GOT3 (cell line): ENCODE data around the gene ADGRF1.
"Not testable (repeated sequence)": the region's sequence is repeated elsewhere in the genome, so short reads cannot be mapped to it uniquely, and the experiment has no call there.

Source experiments
- DNase-seq: peaks from one replicate; lab custom pipeline; 2025; ENCODE audit warnings: mixed read lengths; lab: John Stamatoyannopoulos, UW

The ADGRF1 gene

GRCh38 chr6:47061309-47062300 is 19.5 kb upstream of the ADGRF1 start:
- DNase-seq, result no peak

- DNase-seq, result no peak
These were observed 17.2 kb upstream of the ADGRF1 start for GRCh38 chr6:47059216-47059885.

GRCh38 chr6:47057830-47058540 is 15.9 kb upstream of the ADGRF1 start:
- no peak for DNase-seq

- DNase-seq, result no peak
These were observed 14.7 kb upstream of the ADGRF1 start for GRCh38 chr6:47056832-47057231.

GRCh38 chr6:47054302-47054701 is 12.2 kb upstream of the ADGRF1 start:
- not testable (repeated sequence) for DNase-seq

GRCh38 chr6:47048638-47049037 is 6.5 kb upstream of the ADGRF1 start:
- no peak for DNase-seq

GRCh38 chr6:47047479-47048407 is 5.6 kb upstream of the ADGRF1 start:
- no peak for DNase-seq

- no peak for DNase-seq
These were observed 5.0 kb upstream of the ADGRF1 start for GRCh38 chr6:47047097-47047478.

GRCh38 chr6:47044397-47044796 is 2.3 kb upstream of the ADGRF1 start:
- no peak for DNase-seq

GRCh38 chr6:47043286-47043685 is 1.2 kb upstream of the ADGRF1 start:
- no peak for DNase-seq

GRCh38 chr6:47041741-47042140 is 391 bp downstream of the ADGRF1 start:
- DNase-seq, result no peak

GRCh38 chr6:47034926-47035325 is 7.2 kb downstream of the ADGRF1 start:
- peak; percentile 7 for DNase-seq

- DNase-seq, result no peak
These were observed 7.7 kb downstream of the ADGRF1 start for GRCh38 chr6:47034421-47034820.

- DNase-seq, result no peak
These were observed 9.0 kb downstream of the ADGRF1 start for GRCh38 chr6:47032974-47033765.

GRCh38 chr6:47031656-47032055 is 10.5 kb downstream of the ADGRF1 start:
- DNase-seq, result no peak

- DNase-seq, result no peak
These were observed 12.1 kb downstream of the ADGRF1 start for GRCh38 chr6:47029865-47030561.

- DNase-seq, result no peak
These were observed 13.2 kb downstream of the ADGRF1 start for GRCh38 chr6:47028835-47029360.

- no peak for DNase-seq
These were observed 14.8 kb downstream of the ADGRF1 start for GRCh38 chr6:47027315-47027714.

GRCh38 chr6:47026679-47027078 is 15.5 kb downstream of the ADGRF1 start:
- no peak for DNase-seq

- no peak for DNase-seq
These were observed 18.6 kb downstream of the ADGRF1 start for GRCh38 chr6:47023573-47023972.
